Glutamatergic neuron (in vitro differentiated cells): ENCODE results near the gene SEC23IP. TPM values are rescaled to one million over a fixed set of nuclear protein-coding genes. Genes with fewer than 3 reads are reported as not detected.
"Not testable (repeated sequence)": the region's sequence is repeated elsewhere in the genome, so short reads cannot be mapped to it uniquely, and the experiment has no call there.

Experiments
- DNase-seq: peaks from one replicate; pipeline ENCODE4 v3.0.0; 2022
- H3K27ac Mint-ChIP-seq: one replicate; pipeline ENCODE4 v1.8.0; 2020; ENCODE audit warnings: mild to moderate bottlenecking, mixed read lengths, inconsistent platforms; ENCODE audit not compliant: unreplicated experiment
- H3K27me3 Mint-ChIP-seq: one replicate; pipeline ENCODE4 v1.8.0; 2020; ENCODE audit warnings: mild to moderate bottlenecking, moderate library complexity, mixed read lengths, inconsistent platforms; ENCODE audit not compliant: unreplicated experiment
- H3K36me3 Mint-ChIP-seq: one replicate; pipeline ENCODE4 v1.8.0; 2020; ENCODE audit warnings: mild to moderate bottlenecking, mixed read lengths, inconsistent platforms; ENCODE audit not compliant: unreplicated experiment
- H3K4me1 Mint-ChIP-seq: one replicate; pipeline ENCODE4 v1.8.0; 2020; ENCODE audit warnings: mild to moderate bottlenecking, low read depth, mixed read lengths, inconsistent platforms; ENCODE audit not compliant: unreplicated experiment
- H3K4me3 Mint-ChIP-seq: one replicate; pipeline ENCODE4 v1.8.0; 2020; ENCODE audit warnings: mild to moderate bottlenecking, mixed read lengths, inconsistent platforms; ENCODE audit not compliant: unreplicated experiment
- H3K9me3 Mint-ChIP-seq: one replicate; pipeline ENCODE4 v1.8.0; 2020; ENCODE audit warnings: mild to moderate bottlenecking, moderate library complexity, mixed read lengths, inconsistent platforms; ENCODE audit not compliant: unreplicated experiment
- total RNA-seq: library from RNA; stranded (reverse); fragmentation: NEBNext Ultra II Directional; extraction: Animal tissue kit (Norgen Biotek cat#: 25700); gene quantifications from one replicate; pipeline ENCODE4 v1.2.1, GENCODE V29; 2021; ENCODE audit not compliant: unreplicated experiment
- TF ChIP-seq, protein P1 (sequence below): fragments of 200-600 bp; sonication (generic); IDR thresholded peaks from one replicate; pipeline ENCODE4 v1.5.0; 2021; ENCODE audit not compliant: partially characterized antibody, unreplicated experiment

The SEC23IP gene
- total RNA-seq, 1 donor from 2014 or later = 65.0 TPM

DNA sequence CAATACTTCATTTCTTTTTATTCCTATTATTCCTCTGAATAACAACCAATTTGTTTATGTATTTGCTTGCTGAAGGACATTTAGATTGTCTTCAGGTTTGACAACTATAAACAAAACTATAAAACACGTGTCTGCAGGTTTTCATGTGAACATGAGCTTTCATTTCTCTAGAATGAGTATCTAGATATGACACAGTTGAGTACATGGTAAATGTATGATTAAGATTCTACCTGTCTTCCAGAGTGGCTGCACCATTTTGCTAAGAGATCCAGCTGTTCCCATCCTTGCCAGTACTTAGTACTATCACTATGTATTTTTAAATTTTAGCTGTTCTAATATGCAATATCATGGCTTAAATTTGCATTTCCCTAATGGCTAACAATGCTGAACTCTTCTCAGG is 30.0 kb upstream of the SEC23IP start:
- Mint-ChIP-seq H3K4me3 (no peak overlapping the region), H3K27ac (no peak overlapping the region), H3K9me3 (no peaks in the 10 kb centered on the region), H3K4me1 (peaks cover 2% of the 10 kb centered on the region), H3K27me3 (no peaks in the 10 kb centered on the region), H3K36me3 (no peaks in the 10 kb centered on the region)
- no peak for DNase-seq
- TF ChIP-seq, protein P1, sequence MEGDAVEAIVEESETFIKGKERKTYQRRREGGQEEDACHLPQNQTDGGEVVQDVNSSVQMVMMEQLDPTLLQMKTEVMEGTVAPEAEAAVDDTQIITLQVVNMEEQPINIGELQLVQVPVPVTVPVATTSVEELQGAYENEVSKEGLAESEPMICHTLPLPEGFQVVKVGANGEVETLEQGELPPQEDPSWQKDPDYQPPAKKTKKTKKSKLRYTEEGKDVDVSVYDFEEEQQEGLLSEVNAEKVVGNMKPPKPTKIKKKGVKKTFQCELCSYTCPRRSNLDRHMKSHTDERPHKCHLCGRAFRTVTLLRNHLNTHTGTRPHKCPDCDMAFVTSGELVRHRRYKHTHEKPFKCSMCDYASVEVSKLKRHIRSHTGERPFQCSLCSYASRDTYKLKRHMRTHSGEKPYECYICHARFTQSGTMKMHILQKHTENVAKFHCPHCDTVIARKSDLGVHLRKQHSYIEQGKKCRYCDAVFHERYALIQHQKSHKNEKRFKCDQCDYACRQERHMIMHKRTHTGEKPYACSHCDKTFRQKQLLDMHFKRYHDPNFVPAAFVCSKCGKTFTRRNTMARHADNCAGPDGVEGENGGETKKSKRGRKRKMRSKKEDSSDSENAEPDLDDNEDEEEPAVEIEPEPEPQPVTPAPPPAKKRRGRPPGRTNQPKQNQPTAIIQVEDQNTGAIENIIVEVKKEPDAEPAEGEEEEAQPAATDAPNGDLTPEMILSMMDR = no peak

DNA sequence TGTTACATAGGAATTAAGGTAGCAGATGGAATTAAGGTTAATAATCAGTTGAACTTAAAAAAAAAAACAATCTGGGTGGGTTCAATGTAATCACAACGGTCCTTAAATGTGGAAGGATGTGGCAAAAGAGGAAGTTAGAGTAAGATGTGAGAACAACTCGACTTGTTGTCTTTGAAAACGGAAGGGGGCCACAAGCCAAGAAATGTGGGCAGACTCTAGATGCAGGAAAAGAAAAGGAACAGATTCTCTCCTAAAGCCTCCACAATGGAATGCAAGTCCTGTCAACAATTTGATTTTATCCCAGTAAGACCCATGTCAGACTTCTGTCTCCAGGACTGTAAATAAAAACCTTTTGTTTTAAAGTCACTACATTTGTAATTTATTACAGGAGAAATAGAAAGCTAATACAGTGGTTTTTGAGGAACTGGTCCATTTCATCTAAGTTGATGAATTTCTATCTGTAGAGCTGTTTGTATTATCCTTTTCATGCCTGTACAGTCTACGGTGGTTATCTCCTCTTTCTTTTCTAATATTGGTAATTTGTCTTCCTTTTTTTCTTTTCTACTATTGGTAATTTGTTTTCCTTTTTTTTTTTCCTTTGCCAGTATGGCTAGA is 28.5 kb upstream of the SEC23IP start:
- TF ChIP-seq, protein P1 = no peak
- H3K9me3 Mint-ChIP-seq = no peaks in the 10 kb centered on the region
- H3K36me3 Mint-ChIP-seq = no peaks in the 10 kb centered on the region
- H3K4me1 Mint-ChIP-seq = peaks cover 2% of the 10 kb centered on the region
- no peaks in the 10 kb centered on the region for H3K27me3 Mint-ChIP-seq
- H3K4me3 Mint-ChIP-seq = no peak overlapping the region
- DNase-seq = no peak
- H3K27ac Mint-ChIP-seq = peak overlapping the region; percentile 55

DNA sequence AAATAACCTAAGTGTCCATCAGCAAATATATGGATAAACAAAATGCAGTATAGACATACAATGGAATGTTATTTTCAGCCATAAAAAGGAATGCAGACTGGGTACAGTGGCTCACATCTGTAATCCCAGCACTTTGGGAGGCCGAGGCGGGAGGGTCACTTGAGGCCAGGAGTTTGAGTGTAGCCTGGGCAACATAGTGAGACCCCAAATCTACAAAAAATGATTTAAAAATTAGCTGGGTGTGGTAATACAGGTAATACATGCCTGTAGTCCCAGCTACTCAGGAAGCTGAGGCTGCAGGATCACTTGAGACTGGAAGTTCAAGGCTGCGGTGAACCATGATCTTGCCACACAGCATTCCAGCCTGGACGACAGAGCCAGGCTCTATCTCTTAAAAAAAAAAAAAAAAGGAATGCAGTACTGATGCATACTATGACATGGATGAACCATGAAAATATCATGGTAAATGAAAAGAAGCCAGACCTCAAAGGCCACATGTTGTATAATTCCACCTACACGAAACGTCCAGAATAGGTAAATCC is 26.8 kb upstream of the SEC23IP start:
- H3K9me3 Mint-ChIP-seq = no peaks in the 10 kb centered on the region
- peaks cover 5% of the 10 kb centered on the region for H3K4me1 Mint-ChIP-seq
- TF ChIP-seq, protein P1 = no peak
- peak overlapping the region; percentile 53 for H3K27ac Mint-ChIP-seq
- H3K36me3 Mint-ChIP-seq = no peaks in the 10 kb centered on the region
- H3K27me3 Mint-ChIP-seq = no peaks in the 10 kb centered on the region
- no peak overlapping the region for H3K4me3 Mint-ChIP-seq
- no peak for DNase-seq

DNA sequence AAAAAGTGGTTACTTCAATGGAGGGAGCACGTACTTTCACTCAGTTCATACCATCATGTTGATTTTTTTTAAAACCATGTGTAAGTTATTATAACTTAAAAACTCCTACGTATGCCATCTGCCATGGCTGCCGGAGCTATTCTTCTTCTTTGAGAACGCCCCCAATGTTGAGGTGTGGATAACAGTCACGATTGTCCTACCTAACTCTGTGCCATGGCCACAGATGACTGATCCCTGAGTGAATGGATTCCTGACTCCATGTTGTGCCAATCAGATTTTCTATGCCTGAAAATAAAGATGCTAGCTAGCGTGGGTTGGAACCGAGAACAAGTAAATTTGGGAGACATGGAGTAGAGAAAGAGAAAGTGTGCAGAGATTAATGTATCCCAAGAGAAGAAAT is 25.2 kb upstream of the SEC23IP start:
- Mint-ChIP-seq H3K9me3 (peaks cover 3% of the 10 kb centered on the region), H3K27me3 (peaks cover 4% of the 10 kb centered on the region), H3K4me3 (no peak overlapping the region), H3K27ac (no peak overlapping the region), H3K4me1 (peaks cover 12% of the 10 kb centered on the region), H3K36me3 (no peaks in the 10 kb centered on the region)
- no peak for DNase-seq
- TF ChIP-seq, protein P1 = no peak

DNA sequence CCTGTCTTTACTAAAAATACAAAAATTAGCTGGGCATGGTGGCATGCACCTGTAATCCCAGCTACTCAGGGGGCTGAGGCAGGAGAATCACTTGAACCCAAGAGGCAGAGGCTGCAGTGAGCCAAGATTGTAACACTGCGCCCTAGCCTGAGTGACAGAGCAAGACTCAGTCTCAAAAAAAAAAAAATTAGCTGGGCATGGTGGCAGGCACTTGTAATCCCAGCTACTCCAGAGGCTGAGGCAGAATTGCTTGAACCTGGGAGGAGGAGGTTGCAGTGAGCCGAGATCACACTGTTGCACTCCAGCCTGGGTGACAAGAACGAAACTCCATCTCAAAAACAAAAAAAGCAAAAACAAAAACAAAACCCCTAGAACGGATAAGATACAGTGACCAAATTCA is 23.1 kb upstream of the SEC23IP start:
- H3K4me3 Mint-ChIP-seq, H3K27me3 Mint-ChIP-seq, DNase-seq, H3K9me3 Mint-ChIP-seq, H3K36me3 Mint-ChIP-seq, H3K27ac Mint-ChIP-seq: not testable (repeated sequence)
- H3K4me1 Mint-ChIP-seq = peaks cover 15% of the 10 kb centered on the region
